Immature natural killer cell (primary cell): ENCODE results near the gene AQP10. TPM values are rescaled to one million over a fixed set of nuclear protein-coding genes. Genes with fewer than 3 reads are reported as not detected.
"Not testable (repeated sequence)": the region's sequence is repeated elsewhere in the genome, so short reads cannot be mapped to it uniquely, and the experiment has no call there.

Source experiments
- DNase-seq, 3 donors: peaks; one replicate each; pipeline ENCODE4 v3.0.0; 2022; ENCODE audit warnings: mixed read lengths in 1 of 3
- H3K27ac Mint-ChIP-seq, 6 donors: one replicate each; pipeline ENCODE4 v1.8.0; 2020; ENCODE audit warnings: mixed read lengths in 6 of 6, mild to moderate bottlenecking in 5 of 6, inconsistent platforms in 4 of 6, moderate library complexity in 3 of 6
- H3K27me3 Mint-ChIP-seq, 3 donors: one replicate each; pipeline ENCODE4 v1.8.0; 2020 to 2021; ENCODE audit warnings: low read depth in 3 of 3, mild to moderate bottlenecking in 3 of 3, mixed read lengths in 3 of 3, moderate library complexity in 3 of 3, inconsistent platforms in 1 of 3
- H3K36me3 Mint-ChIP-seq, 3 donors: one replicate each; pipeline ENCODE4 v1.8.0; 2020; ENCODE audit warnings: mixed read lengths in 3 of 3, inconsistent platforms in 2 of 3, mild to moderate bottlenecking in 2 of 3
- H3K4me1 Mint-ChIP-seq, 2 donors: one replicate each; pipeline ENCODE4 v1.8.0; 2020; ENCODE audit warnings: inconsistent platforms in 2 of 2, mild to moderate bottlenecking in 2 of 2, mixed read lengths in 2 of 2, moderate library complexity in 1 of 2
- H3K4me3 Mint-ChIP-seq, 5 donors: one replicate each; pipeline ENCODE4 v1.8.0; 2020; ENCODE audit warnings: mild to moderate bottlenecking in 5 of 5, mixed read lengths in 5 of 5, inconsistent platforms in 3 of 5, moderate library complexity in 3 of 5
- H3K9me3 Mint-ChIP-seq, 6 donors: one replicate each; pipeline ENCODE4 v1.8.0; 2020; ENCODE audit warnings: mild to moderate bottlenecking in 6 of 6, mixed read lengths in 6 of 6, inconsistent platforms in 4 of 6, moderate library complexity in 3 of 6
- polyA plus RNA-seq, 3 donors: library from polyadenylated mRNA; unstranded; fragments of 300-500 nt; fragmentation: Illumina TruSeq; gene quantifications; one replicate each; pipeline ENCODE4 v1.2.3, GENCODE V29; 2021

AQP10 gene
- polyA plus RNA-seq, 3 donors from 2014 or later, result 0.24 TPM; not detected in 2

DNA sequence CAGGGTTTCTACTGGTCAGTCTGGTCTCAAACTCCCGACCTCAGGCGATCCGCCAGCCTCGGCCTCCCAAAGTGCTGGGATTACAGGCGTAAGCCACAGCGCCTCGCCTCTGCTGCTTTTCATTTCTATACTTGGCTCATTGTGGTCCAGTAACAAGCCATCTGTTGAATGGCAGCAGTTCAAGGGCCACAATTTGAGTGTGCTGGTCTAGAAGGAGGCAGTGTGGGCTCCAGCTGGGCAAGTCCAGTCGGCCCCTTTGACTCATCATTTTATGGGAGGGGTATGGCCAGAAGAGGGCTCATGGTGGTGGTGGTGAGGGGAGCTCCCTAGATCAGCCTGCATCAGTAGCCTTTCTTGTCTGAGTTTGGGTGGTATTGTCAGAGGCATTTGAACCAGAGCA lies 37.6 kb downstream of the AQP10 start:
- Mint-ChIP-seq H3K27ac (no peak overlapping the region), H3K4me1 (peaks cover 5 to 12% of the 10 kb centered on the region in 2 donors), H3K27me3 (peaks cover 4 to 7% (median 4%) of the 10 kb centered on the region in 3 donors), H3K9me3 (no peaks in the 10 kb centered on the region), H3K36me3 (no peaks in the 10 kb centered on the region), H3K4me3 (no peak overlapping the region)
- DNase-seq, result no peak

DNA sequence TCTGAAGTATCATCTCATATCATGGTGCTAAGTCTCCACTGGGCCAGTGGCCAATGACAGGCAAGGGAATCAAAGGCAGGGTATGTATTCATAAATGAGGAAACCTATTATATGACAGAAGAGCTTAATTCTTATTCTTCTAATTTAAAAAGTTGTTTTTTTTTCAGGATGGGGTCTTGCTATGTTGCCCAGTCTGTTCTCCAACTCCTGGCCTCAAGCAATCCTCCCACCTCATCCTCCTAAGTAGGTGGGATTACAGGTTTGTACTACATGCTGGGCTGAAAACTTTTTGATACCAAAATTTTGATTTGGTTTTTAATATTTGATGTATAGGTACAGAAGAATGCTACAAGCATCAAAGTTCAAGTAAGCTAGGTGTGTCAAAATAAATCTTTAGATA lies 39.4 kb downstream of the AQP10 start:
- no peak overlapping the region for H3K27ac Mint-ChIP-seq
- H3K4me1 Mint-ChIP-seq, result no peaks in the 10 kb centered on the region
- no peaks in the 10 kb centered on the region for H3K36me3 Mint-ChIP-seq
- no peaks in the 10 kb centered on the region for H3K9me3 Mint-ChIP-seq
- peaks cover 0 to 2% (median 0%) of the 10 kb centered on the region in 3 donors for H3K27me3 Mint-ChIP-seq
- no peak for DNase-seq
- no peak overlapping the region for H3K4me3 Mint-ChIP-seq

DNA sequence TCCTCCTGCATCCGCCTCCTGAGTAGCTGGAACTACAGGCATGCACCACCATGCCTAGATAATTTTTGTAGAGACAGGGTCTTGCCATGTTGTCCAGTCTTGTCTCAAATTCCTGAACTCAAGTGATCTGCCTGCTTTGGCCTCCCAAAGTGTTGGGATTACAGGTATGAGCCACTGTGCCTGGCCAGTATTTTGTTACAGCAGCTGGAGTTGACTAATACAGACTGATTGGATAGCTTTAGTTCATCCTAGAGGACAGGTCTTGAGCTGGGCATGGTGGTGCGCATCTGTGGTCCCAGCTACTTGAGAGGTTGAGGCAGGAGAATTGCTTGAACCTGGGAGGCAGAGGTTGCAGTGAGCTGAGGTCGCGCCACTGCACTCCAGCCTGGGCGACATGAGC lies 40.0 kb downstream of the AQP10 start:
- not testable (repeated sequence) for H3K27ac Mint-ChIP-seq, H3K9me3 Mint-ChIP-seq, H3K4me1 Mint-ChIP-seq, H3K4me3 Mint-ChIP-seq, H3K36me3 Mint-ChIP-seq, H3K27me3 Mint-ChIP-seq, DNase-seq

DNA sequence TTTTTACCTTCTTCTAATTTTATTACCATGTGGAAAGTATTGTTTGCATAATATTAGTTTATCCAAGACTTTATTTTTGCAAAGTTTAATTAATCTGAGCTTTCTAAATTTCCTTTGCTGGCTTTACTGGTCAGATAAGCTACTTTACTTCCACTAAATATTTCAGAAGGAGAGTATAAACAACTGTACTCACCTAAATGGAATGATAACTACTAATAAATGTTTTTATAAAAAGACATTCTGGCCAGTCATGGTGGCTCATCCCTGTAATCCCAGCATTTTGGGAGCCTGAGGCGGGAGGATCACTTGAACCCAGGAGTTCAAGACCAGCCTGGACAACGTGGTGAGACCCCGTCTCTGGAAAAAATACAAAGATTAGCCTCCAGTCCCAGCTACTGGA lies 40.5 kb downstream of the AQP10 start:
- Mint-ChIP-seq H3K9me3 (no peaks in the 10 kb centered on the region), H3K27ac (no peak overlapping the region), H3K4me1 (no peaks in the 10 kb centered on the region), H3K4me3 (no peak overlapping the region), H3K27me3 (peaks cover 0 to 2% (median 0%) of the 10 kb centered on the region in 3 donors), H3K36me3 (no peaks in the 10 kb centered on the region)
- DNase-seq, result no peak

GRCh38 chr1:154371436-154371835 lies 50.5 kb downstream of the AQP10 start:
- H3K27ac Mint-ChIP-seq, result no peak overlapping the region
- H3K27me3 Mint-ChIP-seq, result peaks cover 0 to 2% (median 0%) of the 10 kb centered on the region in 3 donors
- peaks cover 0 to 2% of the 10 kb centered on the region in 2 donors for H3K4me1 Mint-ChIP-seq
- no peaks in the 10 kb centered on the region for H3K36me3 Mint-ChIP-seq
- no peak for DNase-seq
- no peaks in the 10 kb centered on the region for H3K9me3 Mint-ChIP-seq
- no peak overlapping the region for H3K4me3 Mint-ChIP-seq

- H3K27me3 Mint-ChIP-seq, DNase-seq, H3K9me3 Mint-ChIP-seq, H3K4me1 Mint-ChIP-seq, H3K27ac Mint-ChIP-seq, H3K4me3 Mint-ChIP-seq, H3K36me3 Mint-ChIP-seq: not testable (repeated sequence)
Observed at GRCh38 chr1:154373777-154374357, 53.0 kb downstream of the AQP10 start.

Other genes with a start within 250 kb of the AQP10 start
- gene NUP210L, start 166.0 kb upstream of the AQP10 start, polyA plus RNA-seq, result under 1 TPM in 1 of 3 donors, not detected in 2; 0.13 TPM
- 1,000 to 10,000 TPM; 1,142 to 1,239 (median 1,223) TPM for gene TPM3, start 129.0 kb upstream of the AQP10 start, polyA plus RNA-seq
- gene CFAP141, start 114.8 kb upstream of the AQP10 start, polyA plus RNA-seq, result not detected
- 10 to 100 TPM; 23.1 to 72.4 (median 52.4) TPM for gene UBAP2L, start 100.1 kb upstream of the AQP10 start, polyA plus RNA-seq
- 100 to 1,000 TPM; 119 to 207 (median 139) TPM for gene HAX1, start 48.5 kb upstream of the AQP10 start, polyA plus RNA-seq
- gene ATP8B2, start 4.4 kb downstream of the AQP10 start, polyA plus RNA-seq, result 10 to 100 TPM in 2 of 3 donors, 1 to 10 TPM in 1; 8.5 to 27.4 (median 16.5) TPM
- gene IL6R, start 84.2 kb downstream of the AQP10 start, polyA plus RNA-seq, result 1 to 10 TPM in 2 of 3 donors, under 1 TPM in 1; 0.50 to 4.2 (median 2.6) TPM
- gene TDRD10, start 181.1 kb downstream of the AQP10 start, polyA plus RNA-seq, result not detected
- gene SHE, start 181.3 kb downstream of the AQP10 start, polyA plus RNA-seq, result under 1 TPM in 1 of 3 donors, not detected in 2; 0.13 TPM
- 10 to 100 TPM in 1 of 3 donors, 1 to 10 TPM in 2; 8.2 to 11.6 (median 9.7) TPM for gene UBE2Q1, start 237.6 kb downstream of the AQP10 start, polyA plus RNA-seq
- under 1 TPM in 1 of 3 donors, not detected in 2; 0.07 TPM for gene CHRNB2, start 246.7 kb downstream of the AQP10 start, polyA plus RNA-seq